Karpas-422 (cell line): ENCODE results near the gene ABCA1. TPM values are rescaled to one million over a fixed set of nuclear protein-coding genes. Genes with fewer than 3 reads are reported as not detected.

Experiments
- DNase-seq: peaks from one replicate; pipeline ENCODE4 v3.0.0-alpha.2; 2015
- H2AFZ ChIP-seq: fragments of 200-600 bp; sonication (generic); 2 replicates; pipeline ENCODE4 v1.6.1; 2014; ENCODE audit warnings: antibody characterized with exemption, low read length, mixed read lengths
- H3K27ac ChIP-seq: fragments of 200-600 bp; sonication (generic); 2 replicates; pipeline ENCODE4 v1.5.1; 2014; ENCODE audit warnings: mild to moderate bottlenecking, low read length, moderate library complexity
- H3K27me3 ChIP-seq: fragments of 200-600 bp; sonication (generic); 2 replicates; pipeline ENCODE4 v1.6.1; 2014; ENCODE audit warnings: low read length, mixed read lengths
- H3K36me3 ChIP-seq: fragments of 200-600 bp; sonication (generic); 2 replicates; pipeline ENCODE4 v1.6.1; 2014; ENCODE audit warnings: low read length, mixed read lengths; ENCODE audit not compliant: insufficient read depth
- H3K4me1 ChIP-seq: fragments of 200-600 bp; sonication (generic); 2 replicates; pipeline ENCODE4 v1.6.1; 2014; ENCODE audit warnings: mild to moderate bottlenecking, low read length, mixed read lengths
- H3K4me2 ChIP-seq: fragments of 200-600 bp; sonication (generic); 2 replicates; pipeline ENCODE4 v1.6.1; 2014; ENCODE audit warnings: low read length, low read depth, mild to moderate bottlenecking; ENCODE audit not compliant: poor library complexity, severe bottlenecking
- H3K4me3 ChIP-seq: fragments of 200-600 bp; sonication (generic); 2 replicates; pipeline ENCODE4 v1.5.1; 2014; ENCODE audit warnings: mild to moderate bottlenecking, antibody characterized with exemption, low read length, mixed read lengths
- H3K79me2 ChIP-seq: fragments of 200-600 bp; sonication (generic); 2 replicates; pipeline ENCODE4 v1.6.1; 2014; ENCODE audit warnings: mild to moderate bottlenecking, low read length, mixed read lengths
- H3K9ac ChIP-seq: fragments of 200-600 bp; sonication (generic); 2 replicates; pipeline ENCODE4 v1.6.0; 2014; ENCODE audit warnings: low read length
- H3K9me2 ChIP-seq: fragments of 200-600 bp; sonication (generic), shearing (Covaris generic); replicated peaks from 2 replicates; pipeline ENCODE4 v1.6.0; 2014; ENCODE audit warnings: mild to moderate bottlenecking, low read length, moderate library complexity; ENCODE audit not compliant: insufficient read depth
- H3K9me3 ChIP-seq: fragments of 300-700, 200-600 bp; sonication (generic); 2 replicates; pipeline ENCODE4 v1.6.1; 2014; ENCODE audit warnings: low read length, mixed read lengths
- H4K20me1 ChIP-seq: fragments of 200-600 bp; sonication (generic); 2 replicates; pipeline ENCODE4 v1.6.1; 2014; ENCODE audit warnings: mild to moderate bottlenecking, antibody characterized with exemption, low read length, low read depth; ENCODE audit not compliant: insufficient read depth
- total RNA-seq: library from RNA; depleted of rRNA; stranded (reverse); fragments of >200 nt; shearing (Covaris generic); gene quantifications from 2 replicates; pipeline ENCODE4 v1.2.3, GENCODE V29; 2014; ENCODE audit warnings: low replicate concordance

The ABCA1 gene
- total RNA-seq, 1 experiment from 2014 or later: 4.7 TPM

DNA sequence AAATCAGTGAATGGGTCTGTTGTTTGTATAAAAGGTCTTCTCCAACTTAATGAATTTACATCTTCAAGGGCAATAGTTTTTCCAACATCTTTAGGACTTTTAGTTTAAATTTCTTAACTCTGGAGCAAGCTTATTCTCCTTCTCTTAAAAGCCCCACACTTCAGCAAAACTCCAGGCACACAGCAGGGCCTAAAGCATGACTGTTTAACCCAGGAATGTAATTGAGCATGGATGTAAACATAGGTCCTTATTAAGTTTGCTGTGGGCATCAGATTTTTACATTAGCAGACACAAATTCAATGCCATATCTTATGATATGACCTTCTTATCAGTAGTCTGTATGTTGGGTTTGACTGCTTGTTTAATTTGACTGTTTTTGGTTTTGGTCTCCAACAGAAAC, 78.9 kb downstream of the ABCA1 start:
- H3K9ac ChIP-seq: no peak overlapping the region
- no peak overlapping the region for H3K27ac ChIP-seq
- H3K9me2 ChIP-seq: no peaks in the 10 kb centered on the region
- H3K36me3 ChIP-seq: no peaks in the 10 kb centered on the region
- no peaks in the 10 kb centered on the region for H3K4me1 ChIP-seq
- H3K27me3 ChIP-seq: no peaks in the 10 kb centered on the region
- no peaks in the 10 kb centered on the region for H4K20me1 ChIP-seq
- no peaks in the 10 kb centered on the region for H3K9me3 ChIP-seq
- H3K4me3 ChIP-seq: no peak overlapping the region
- no peak for DNase-seq
- H3K4me2 ChIP-seq: no peak overlapping the region
- H3K79me2 ChIP-seq: no peaks in the 10 kb centered on the region
- no peak overlapping the region for H2AFZ ChIP-seq

DNA sequence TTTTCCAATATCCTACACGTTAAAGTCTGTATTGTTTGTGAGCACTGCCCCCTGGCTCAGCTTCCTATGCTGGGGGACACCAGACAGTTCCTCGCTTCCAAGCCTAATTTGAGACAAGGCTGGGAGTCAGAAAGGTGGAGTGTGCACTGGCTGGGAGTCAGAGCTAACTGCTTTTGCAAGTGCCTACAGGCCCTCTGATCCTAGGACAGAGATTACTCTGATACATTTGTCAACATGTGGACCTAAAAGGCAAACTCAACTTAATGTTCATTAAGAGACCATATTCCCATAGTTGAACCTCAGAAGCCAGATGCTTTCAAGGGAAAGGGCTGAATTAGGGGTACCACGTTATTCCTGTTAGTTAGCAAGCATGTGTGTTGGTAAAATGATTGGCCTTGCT, 83.2 kb downstream of the ABCA1 start:
- no peaks in the 10 kb centered on the region for H3K27me3 ChIP-seq
- H3K36me3 ChIP-seq: no peaks in the 10 kb centered on the region
- no peak overlapping the region for H3K9ac ChIP-seq
- H3K4me2 ChIP-seq: no peak overlapping the region
- H3K4me3 ChIP-seq: no peak overlapping the region
- H3K79me2 ChIP-seq: no peaks in the 10 kb centered on the region
- H3K4me1 ChIP-seq: no peaks in the 10 kb centered on the region
- H2AFZ ChIP-seq: no peak overlapping the region
- no peaks in the 10 kb centered on the region for H3K9me3 ChIP-seq
- no peaks in the 10 kb centered on the region for H3K9me2 ChIP-seq
- no peak for DNase-seq
- H3K27ac ChIP-seq: no peak overlapping the region
- no peaks in the 10 kb centered on the region for H4K20me1 ChIP-seq

DNA sequence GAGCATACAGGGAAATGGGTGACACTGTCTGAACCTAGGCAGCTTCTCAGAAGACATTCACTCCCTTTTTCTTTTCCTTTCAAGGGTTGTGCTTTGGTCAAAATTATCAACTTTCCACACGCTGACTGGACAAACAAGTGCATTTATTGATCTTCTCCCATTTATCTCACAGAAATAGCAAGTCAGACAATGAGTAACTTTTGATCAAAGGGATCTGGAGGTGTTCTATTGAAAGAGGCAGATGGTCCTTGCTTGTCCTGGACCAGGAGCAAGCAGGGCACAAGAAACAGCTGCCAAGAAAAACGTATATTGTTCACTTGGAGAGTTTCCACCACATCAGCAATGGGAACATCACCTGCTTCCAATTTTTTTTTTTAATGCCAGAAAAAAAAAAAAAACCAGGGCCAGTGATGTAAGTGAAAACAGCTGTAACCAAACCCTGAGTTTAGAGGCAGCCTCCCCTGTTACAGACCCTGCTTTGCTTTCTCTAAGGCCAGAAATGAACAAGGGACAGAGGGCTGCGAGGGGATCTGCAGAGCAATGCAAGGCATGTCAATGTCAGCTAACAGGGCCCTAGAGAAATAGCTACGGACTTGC, 84.2 kb downstream of the ABCA1 start:
- Histone ChIP-seq H3K27ac (no peak overlapping the region), H3K9me2 (no peaks in the 10 kb centered on the region), H3K79me2 (no peaks in the 10 kb centered on the region), H3K9me3 (no peaks in the 10 kb centered on the region), H3K4me2 (no peak overlapping the region), H2AFZ (no peak overlapping the region), H3K4me1 (no peaks in the 10 kb centered on the region), H3K36me3 (no peaks in the 10 kb centered on the region), H4K20me1 (no peaks in the 10 kb centered on the region), H3K9ac (no peak overlapping the region), H3K27me3 (no peaks in the 10 kb centered on the region), H3K4me3 (no peak overlapping the region)
- DNase-seq: no peak

DNA sequence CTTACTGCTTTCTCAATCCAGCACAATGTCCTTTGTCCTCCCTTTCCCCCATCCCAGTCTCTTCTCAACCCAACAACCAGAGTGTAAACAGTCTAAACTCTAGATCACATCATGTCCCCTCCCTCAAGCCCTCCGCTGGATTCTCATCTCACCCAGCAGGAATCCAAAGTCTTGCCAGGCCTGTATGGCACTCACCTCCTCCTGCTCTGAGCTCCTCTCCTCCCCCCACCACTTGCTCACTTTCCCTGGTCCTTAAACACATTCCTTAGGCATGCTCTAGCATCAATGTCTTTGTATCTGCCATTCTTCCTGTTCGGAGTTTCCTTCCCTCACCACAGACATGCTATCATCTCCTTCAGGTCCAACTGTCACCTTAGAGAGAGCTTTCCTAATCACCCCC, 85.3 kb downstream of the ABCA1 start:
- no peak overlapping the region for H3K4me2 ChIP-seq
- H3K9ac ChIP-seq: no peak overlapping the region
- H4K20me1 ChIP-seq: no peaks in the 10 kb centered on the region
- H3K4me3 ChIP-seq: no peak overlapping the region
- H3K9me2 ChIP-seq: no peaks in the 10 kb centered on the region
- H3K9me3 ChIP-seq: no peaks in the 10 kb centered on the region
- H3K79me2 ChIP-seq: no peaks in the 10 kb centered on the region
- no peaks in the 10 kb centered on the region for H3K36me3 ChIP-seq
- H3K27me3 ChIP-seq: no peaks in the 10 kb centered on the region
- H2AFZ ChIP-seq: no peak overlapping the region
- H3K4me1 ChIP-seq: no peaks in the 10 kb centered on the region
- DNase-seq: no peak
- no peak overlapping the region for H3K27ac ChIP-seq

DNA sequence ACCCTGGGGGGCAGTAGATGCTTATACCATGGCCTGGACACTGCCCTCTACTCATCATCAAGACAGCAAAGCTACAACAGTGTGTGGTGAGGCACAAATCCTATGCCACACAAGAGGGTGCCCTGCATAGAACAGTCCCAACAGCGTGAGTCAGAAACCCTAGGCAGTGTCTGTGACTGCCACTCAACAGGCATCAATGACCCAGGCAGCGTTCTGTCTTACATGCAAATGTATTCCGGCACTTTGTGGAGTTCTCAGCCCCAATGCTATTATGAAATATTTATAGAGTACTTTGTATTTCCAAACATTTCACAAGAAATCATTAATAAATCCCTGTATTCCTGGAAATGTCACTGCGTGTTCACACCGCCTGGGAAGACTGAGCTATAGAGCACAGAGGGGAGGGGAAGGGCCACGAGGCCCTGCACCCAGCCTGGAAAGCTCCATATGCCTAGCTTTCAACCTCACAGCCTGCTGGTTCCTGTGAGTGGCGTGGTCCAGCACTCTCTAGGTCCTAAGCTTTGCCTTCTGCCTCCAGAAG, 86.3 kb downstream of the ABCA1 start:
- Histone ChIP-seq H4K20me1 (no peaks in the 10 kb centered on the region), H2AFZ (no peak overlapping the region)
- DNase-seq: no peak

DNA sequence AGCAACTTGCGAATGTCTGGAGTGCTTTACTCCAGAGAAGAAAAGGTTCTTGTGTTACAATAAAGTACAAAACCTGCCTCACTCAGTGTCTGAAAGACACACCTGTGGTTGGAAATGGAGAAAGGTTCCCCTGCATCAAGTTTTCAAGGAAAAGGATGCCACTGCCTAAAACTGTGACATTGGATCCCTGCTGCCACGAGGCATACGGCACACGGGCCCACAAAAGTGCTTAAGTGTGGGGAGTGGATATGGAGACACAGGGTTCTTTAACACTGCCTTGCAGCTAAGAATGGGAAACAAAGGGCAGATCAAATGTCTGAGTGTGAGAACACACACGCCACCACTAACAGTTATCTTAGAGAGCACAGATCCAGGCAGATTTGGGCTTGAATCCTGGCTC, 89.0 kb downstream of the ABCA1 start:
- Histone ChIP-seq H3K4me2 (no peak overlapping the region), H3K4me3 (no peak overlapping the region), H3K9me3 (no peaks in the 10 kb centered on the region), H3K4me1 (no peaks in the 10 kb centered on the region), H3K27me3 (no peaks in the 10 kb centered on the region), H3K9me2 (no peaks in the 10 kb centered on the region), H3K79me2 (no peaks in the 10 kb centered on the region), H3K36me3 (no peaks in the 10 kb centered on the region), H2AFZ (no peak overlapping the region), H4K20me1 (no peaks in the 10 kb centered on the region), H3K27ac (no peak overlapping the region), H3K9ac (no peak overlapping the region)
- no peak for DNase-seq

More for the DNA sequence above, 86.3 kb downstream of the ABCA1 start:
- no peaks in the 10 kb centered on the region for H3K9me3 ChIP-seq
- H3K79me2 ChIP-seq: no peaks in the 10 kb centered on the region
- H3K27ac ChIP-seq: no peak overlapping the region
- no peaks in the 10 kb centered on the region for H3K4me1 ChIP-seq
- H3K4me3 ChIP-seq: no peak overlapping the region
- H3K4me2 ChIP-seq: no peak overlapping the region
- no peak overlapping the region for H3K9ac ChIP-seq
- no peaks in the 10 kb centered on the region for H3K9me2 ChIP-seq
- H3K27me3 ChIP-seq: no peaks in the 10 kb centered on the region
- no peaks in the 10 kb centered on the region for H3K36me3 ChIP-seq

DNA sequence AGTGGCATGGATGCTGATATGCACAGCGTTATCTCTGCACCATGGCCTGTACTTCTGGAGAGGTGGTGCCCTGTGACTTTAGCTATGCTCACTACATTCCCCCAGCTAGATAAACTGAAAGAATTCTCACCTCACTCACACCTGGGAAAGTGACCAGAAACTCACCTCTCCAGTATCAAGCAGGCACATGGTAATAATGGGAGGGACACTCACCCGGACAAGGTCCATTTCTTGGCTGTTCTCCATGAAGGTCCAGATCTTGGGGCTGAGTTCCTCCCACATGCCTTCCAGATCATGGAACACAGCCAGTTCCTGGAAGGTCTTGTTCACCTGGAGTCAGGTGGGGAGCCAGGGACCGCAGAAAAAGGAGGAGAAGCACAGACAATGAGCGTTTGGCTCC, 91.2 kb downstream of the ABCA1 start:
- H3K27me3 ChIP-seq: no peaks in the 10 kb centered on the region
- H3K79me2 ChIP-seq: no peaks in the 10 kb centered on the region
- no peak overlapping the region for H3K4me2 ChIP-seq
- no peak overlapping the region for H3K9ac ChIP-seq
- H3K9me3 ChIP-seq: no peaks in the 10 kb centered on the region
- H3K27ac ChIP-seq: no peak overlapping the region
- no peak overlapping the region for H3K4me3 ChIP-seq
- H3K36me3 ChIP-seq: no peaks in the 10 kb centered on the region
- no peak overlapping the region for H2AFZ ChIP-seq
- DNase-seq: no peak
- H3K9me2 ChIP-seq: no peaks in the 10 kb centered on the region
- H4K20me1 ChIP-seq: no peaks in the 10 kb centered on the region
- no peaks in the 10 kb centered on the region for H3K4me1 ChIP-seq

DNA sequence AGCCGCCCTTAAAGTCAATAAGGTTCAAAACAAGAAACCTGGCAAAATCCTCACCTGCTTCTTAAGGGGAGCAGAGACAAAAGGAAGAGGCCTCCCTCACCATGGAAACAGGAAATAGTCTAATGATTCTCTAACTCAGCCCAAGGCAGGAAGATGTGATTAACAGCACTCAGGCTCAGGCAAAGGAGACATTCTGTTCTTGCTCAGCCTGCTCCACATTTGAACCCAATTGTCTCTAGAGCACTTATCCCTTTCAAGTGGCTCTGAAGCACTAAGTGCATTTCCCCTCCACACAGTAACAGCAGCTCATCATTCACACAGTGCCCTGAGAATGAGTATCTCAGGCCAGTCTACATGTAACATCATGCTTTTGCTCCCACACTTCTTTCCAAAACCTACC, 91.7 kb downstream of the ABCA1 start:
- no peaks in the 10 kb centered on the region for H3K9me3 ChIP-seq
- no peaks in the 10 kb centered on the region for H4K20me1 ChIP-seq
- H3K9ac ChIP-seq: no peak overlapping the region
- no peak overlapping the region for H2AFZ ChIP-seq
- DNase-seq: no peak
- no peaks in the 10 kb centered on the region for H3K36me3 ChIP-seq
- no peak overlapping the region for H3K4me3 ChIP-seq
- H3K4me1 ChIP-seq: no peaks in the 10 kb centered on the region
- H3K27ac ChIP-seq: no peak overlapping the region
- H3K27me3 ChIP-seq: no peaks in the 10 kb centered on the region
- H3K79me2 ChIP-seq: no peaks in the 10 kb centered on the region
- H3K9me2 ChIP-seq: no peaks in the 10 kb centered on the region
- H3K4me2 ChIP-seq: no peak overlapping the region
